ENCODE data around the gene STON2.

- TF ChIP-seq CTCF (IDR thresholded peaks at IDR 0.05) (no peak), POLR2A (IDR thresholded peaks at IDR 0.05) (no peak)
Measured at GRCh38 chr14:81269979-81270375, 130.1 kb downstream of the STON2 start.
